ENCODE results near the gene CKB. TPM values are rescaled to one million over a fixed set of nuclear protein-coding genes. Genes with fewer than 3 reads are reported as not detected.

CKB gene
- total and polyA plus RNA-seq, 12 donors: 273 to 1,062 (median 632) TPM

DNA sequence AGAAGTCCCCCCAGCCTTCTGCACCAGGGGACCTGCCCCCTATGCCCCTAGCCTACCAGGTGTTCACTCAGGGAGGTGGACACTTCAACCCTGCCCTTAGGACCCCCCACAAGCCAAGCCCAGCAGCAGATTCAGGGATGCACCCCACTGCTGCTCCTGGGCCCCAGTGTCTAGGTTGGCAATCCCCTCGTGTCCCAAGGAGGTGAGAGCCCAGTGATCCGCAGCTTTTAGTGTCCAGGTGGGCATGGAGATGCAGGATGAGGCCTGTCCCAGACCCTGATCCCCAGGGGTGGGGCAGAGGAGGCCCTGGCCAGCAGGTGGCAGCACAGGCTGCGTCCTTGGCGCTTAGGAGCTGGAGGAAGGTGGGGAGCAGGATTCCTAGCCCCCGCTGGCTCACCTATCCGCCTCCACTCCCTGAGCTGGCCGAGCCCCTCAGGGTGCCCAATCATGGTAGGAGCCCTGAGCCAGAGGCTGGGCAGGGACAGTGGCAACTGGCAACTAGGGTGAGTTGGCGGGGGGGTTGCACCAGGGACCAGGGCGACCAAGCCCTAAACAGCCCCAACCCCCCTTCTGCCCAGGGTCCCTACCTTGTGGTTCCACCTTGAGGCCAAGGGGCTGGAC lies 4.1 kb downstream of the CKB start:
- DNase-seq: peak; percentile 68 to 78
- TF ChIP-seq CTCF (IDR thresholded peaks at IDR 0.05): peak; percentile 88 to 96 (median 93)
- Histone ChIP-seq H3K36me3 (no peaks in the 10 kb centered on the region), H3K4me3 (no peak overlapping the region), H3K27ac (peak overlapping the region in 8 of 10 donors; percentile 17 to 82 (median 54)), H3K9me3 (no peaks in the 10 kb centered on the region), H3K27me3 (peaks cover 0 to 32% (median 0%) of the 10 kb centered on the region in 7 donors), H3K4me1 (peaks cover 39 to 87% (median 56%) of the 10 kb centered on the region in 9 donors)
- intact Hi-C loops (cut with DNase I): loop anchor here in 9 of 10 donors (1.0 to 2.0 kb wide), 2 partner anchors 28 kb away; no protein-coding TSS in a partner anchor
- WGBS, 2 donors: 43 to 50% methylated on average over 9 of the region's 9 CpGs
- ATAC-seq: peak; percentile 20 to 75 (median 56)

DNA sequence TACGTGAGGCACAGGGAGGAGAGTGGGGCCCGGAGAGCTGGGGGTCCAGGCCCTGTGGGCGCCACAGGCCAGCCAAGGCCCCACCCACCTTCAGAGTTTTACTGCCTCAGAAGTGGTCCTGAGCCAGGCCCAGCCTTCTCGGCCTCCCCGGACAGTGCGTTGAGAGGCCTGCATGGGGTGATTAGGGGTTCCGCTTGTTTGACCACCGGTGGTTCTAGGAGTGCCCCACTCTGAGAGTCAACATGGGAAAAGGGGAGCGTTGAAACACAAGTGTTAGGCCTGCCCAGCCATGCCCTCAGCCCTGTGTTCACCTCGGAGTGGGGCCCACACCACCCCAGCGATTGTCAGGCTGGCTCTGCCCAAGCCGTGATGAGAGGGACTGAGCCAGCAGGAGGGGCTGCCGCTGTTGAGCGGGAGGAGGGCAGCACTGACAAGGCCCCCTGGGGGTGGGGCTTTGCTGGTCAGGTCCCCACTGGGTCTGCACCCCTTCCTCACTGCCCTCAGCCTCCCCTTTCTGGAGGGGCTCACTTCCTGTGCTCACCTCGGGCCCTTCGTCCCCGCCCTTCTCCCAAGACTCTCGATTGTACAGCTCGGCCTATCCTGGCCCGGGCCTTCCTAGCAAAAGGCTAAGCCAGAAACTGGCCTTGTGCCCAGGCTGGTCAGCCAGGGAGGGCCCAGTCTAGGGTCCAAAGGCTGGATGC lies 4.8 kb downstream of the CKB start:
- Histone ChIP-seq H3K27me3 (peaks cover 0 to 26% (median 0%) of the 10 kb centered on the region in 7 donors), H3K4me3 (no peak overlapping the region), H3K9me3 (no peaks in the 10 kb centered on the region), H3K27ac (peak overlapping the region in 9 of 10 donors; percentile 10 to 65 (median 53)), H3K36me3 (peaks cover 0 to 4% (median 0%) of the 10 kb centered on the region in 9 donors), H3K4me1 (peaks cover 42 to 87% (median 58%) of the 10 kb centered on the region in 9 donors)
- DNase-seq: no peak
- 37 to 42% methylated on average over 20 of the region's 20 CpGs for WGBS, 2 donors
- ATAC-seq: peak in 4 of 8 donors; percentile 7 to 27 (median 14)
- intact Hi-C loops (cut with DNase I): loop anchor here in 9 of 10 donors (1.0 to 2.0 kb wide), 2 partner anchors 28 to 29 kb away; no protein-coding TSS in a partner anchor
- TF ChIP-seq CTCF (IDR thresholded peaks at IDR 0.05): no peak

GRCh38 chr14:103517174-103517566 lies 5.5 kb downstream of the CKB start:
- ATAC-seq: no peak
- Histone ChIP-seq H3K36me3 (peaks cover 0 to 11% (median 0%) of the 10 kb centered on the region in 9 donors), H3K9me3 (no peaks in the 10 kb centered on the region), H3K27me3 (peaks cover 0 to 21% (median 0%) of the 10 kb centered on the region in 7 donors), H3K4me3 (no peak overlapping the region), H3K27ac (peak overlapping the region in 5 of 10 donors; percentile 21 to 65 (median 58)), H3K4me1 (peaks cover 42 to 91% (median 62%) of the 10 kb centered on the region in 9 donors)
- no peak for DNase-seq
- TF ChIP-seq CTCF (IDR thresholded peaks at IDR 0.05): no peak
- WGBS, 2 donors: 53 to 58% methylated on average over 10 of the region's 10 CpGs
- intact Hi-C loops (cut with DNase I): no loop called here

GRCh38 chr14:103516426-103517173 lies 6.0 kb downstream of the CKB start:
- intact Hi-C loops (cut with DNase I): no loop called here
- no peak for ATAC-seq

More at GRCh38 chr14:103516426-103517173, 6.0 kb downstream of the CKB start:
- Histone ChIP-seq H3K9me3 (no peaks in the 10 kb centered on the region), H3K36me3 (peaks cover 0 to 13% (median 0%) of the 10 kb centered on the region in 9 donors), H3K27me3 (peaks cover 0 to 15% (median 0%) of the 10 kb centered on the region in 7 donors), H3K4me3 (no peak overlapping the region), H3K27ac (peak overlapping the region in 4 of 10 donors; percentile 21 to 58 (median 43)), H3K4me1 (peaks cover 40 to 85% (median 62%) of the 10 kb centered on the region in 9 donors)
- 64 to 70% methylated on average over 10 of the region's 10 CpGs for WGBS, 2 donors
- TF ChIP-seq CTCF (IDR thresholded peaks at IDR 0.05): no peak
- DNase-seq: no peak
